Neural cell (in vitro differentiated cells): Measurements from ENCODE around the gene DOP1B.

Experiments used
- RAD21 ChIP-seq: fragments of 450-650 bp; conservative IDR thresholded peaks from 2 replicates; pipeline ENCODE4 v1.6.1; 2014; ENCODE audit warnings: antibody characterized with exemption, mild to moderate bottlenecking, moderate library complexity
- REST ChIP-seq: IDR thresholded peaks from 2 replicates; pipeline ENCODE4 v1.6.1; 2012; ENCODE audit warnings: borderline replicate concordance

GRCh38 chr21:36170823-36171222 lies 14.2 kb downstream of the DOP1B start:
- no peak for TF ChIP-seq RAD21
- no peak for TF ChIP-seq REST
